ENCODE data around the gene LRCH3. TPM values are rescaled to one million over a fixed set of nuclear protein-coding genes. Genes with fewer than 3 reads are reported as not detected.

Gene LRCH3
- total RNA-seq, 1 experiment from 2014 or later, result 75.8 TPM

DNA sequence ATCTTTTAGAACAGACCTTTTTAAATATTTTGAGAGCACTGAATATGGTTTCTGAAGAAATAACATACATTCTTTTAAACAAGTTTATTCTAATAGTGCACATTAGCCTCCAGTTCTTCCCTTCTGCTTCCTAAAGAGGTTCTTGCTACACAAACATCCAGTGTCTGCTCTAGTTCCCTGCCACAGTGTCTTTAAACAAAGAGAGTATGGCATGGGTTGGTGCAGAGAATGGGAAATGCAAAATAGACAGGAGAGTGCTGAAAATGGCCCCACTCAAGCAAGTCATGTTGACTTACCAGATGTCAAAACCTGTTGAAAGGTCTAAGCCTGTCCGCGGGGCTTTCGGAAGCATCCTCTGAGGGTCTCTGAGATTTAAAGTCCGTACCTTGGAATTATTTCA, 86.8 kb downstream of the LRCH3 start:
- Histone ChIP-seq H3K4me3 (ENCODE audit: low read depth in 2 of 2, low read length in 2 of 2) (no peak overlapping the region), H3K4me1 (ENCODE audit: control insufficient read depth, insufficient read depth, low read length) (no peaks in the 10 kb centered on the region), H3K27ac (ENCODE audit: low read length) (no peak overlapping the region), H3K27me3 (ENCODE audit: control insufficient read depth, insufficient read depth, low read length) (no peaks in the 10 kb centered on the region), H3K36me3 (ENCODE audit: control insufficient read depth, insufficient read depth, low read length) (peaks cover 6% of the 10 kb centered on the region), H3K9me3 (ENCODE audit: control insufficient read depth, insufficient read depth, low read depth, low read length) (no peaks in the 10 kb centered on the region)
- in situ Hi-C loops (cut with HindIII; ENCODE audit: low pct_unique_long_range_greater_than_20kb, low sequenced_read_pairs) (no loop called here), intact Hi-C loops (cut with micrococcal nuclease; ENCODE audit: unreplicated experiment) (no loop called here)
- ChIA-PET CTCF (no interaction called here), POLR2A (interaction anchor here (0.6 kb wide), 1 partner anchor 56 kb away, joined by 11 read pairs; no protein-coding TSS in a partner anchor)
- TF ChIP-seq POLR2AphosphoS5 (IDR thresholded peaks at IDR 0.05; ENCODE audit: low read depth, low read length) (no peak), TCF7L2 (IDR thresholded peaks at IDR 0.05; ENCODE audit: low read depth, low read length) (no peak), REST (IDR thresholded peaks at IDR 0.05; ENCODE audit: insufficient read depth in 1 of 2, low read depth in 2 of 2, low read length in 1 of 2) (no peak), SIN3A (IDR thresholded peaks at IDR 0.05; ENCODE audit: borderline replicate concordance, insufficient read depth, low read depth, low read length) (no peak)
- TF ChIP-seq, protein P1, sequence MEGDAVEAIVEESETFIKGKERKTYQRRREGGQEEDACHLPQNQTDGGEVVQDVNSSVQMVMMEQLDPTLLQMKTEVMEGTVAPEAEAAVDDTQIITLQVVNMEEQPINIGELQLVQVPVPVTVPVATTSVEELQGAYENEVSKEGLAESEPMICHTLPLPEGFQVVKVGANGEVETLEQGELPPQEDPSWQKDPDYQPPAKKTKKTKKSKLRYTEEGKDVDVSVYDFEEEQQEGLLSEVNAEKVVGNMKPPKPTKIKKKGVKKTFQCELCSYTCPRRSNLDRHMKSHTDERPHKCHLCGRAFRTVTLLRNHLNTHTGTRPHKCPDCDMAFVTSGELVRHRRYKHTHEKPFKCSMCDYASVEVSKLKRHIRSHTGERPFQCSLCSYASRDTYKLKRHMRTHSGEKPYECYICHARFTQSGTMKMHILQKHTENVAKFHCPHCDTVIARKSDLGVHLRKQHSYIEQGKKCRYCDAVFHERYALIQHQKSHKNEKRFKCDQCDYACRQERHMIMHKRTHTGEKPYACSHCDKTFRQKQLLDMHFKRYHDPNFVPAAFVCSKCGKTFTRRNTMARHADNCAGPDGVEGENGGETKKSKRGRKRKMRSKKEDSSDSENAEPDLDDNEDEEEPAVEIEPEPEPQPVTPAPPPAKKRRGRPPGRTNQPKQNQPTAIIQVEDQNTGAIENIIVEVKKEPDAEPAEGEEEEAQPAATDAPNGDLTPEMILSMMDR (IDR thresholded peaks at IDR 0.05), result no peak
- no TSS peak for BruUV-seq (replicated peaks)
- no peak for DNase-seq (ENCODE audit: low read depth, low spot score)
- ATAC-seq, result no peak

- no peaks in the 10 kb centered on the region for H3K4me1 ChIP-seq (ENCODE audit: control insufficient read depth, insufficient read depth, low read length)
- no peak overlapping the region for H3K27ac ChIP-seq (ENCODE audit: low read length)
- H3K9me3 ChIP-seq (ENCODE audit: control insufficient read depth, insufficient read depth, low read depth, low read length), result no peaks in the 10 kb centered on the region
- DNase-seq (ENCODE audit: low read depth, low spot score) (no peak), ATAC-seq (no peak)
- ChIA-PET POLR2A (interaction anchor here (0.6 kb wide), 1 partner anchor 55 kb away, joined by 11 read pairs; no protein-coding TSS in a partner anchor), CTCF (no interaction called here)
- in situ Hi-C loops (cut with HindIII; ENCODE audit: low pct_unique_long_range_greater_than_20kb, low sequenced_read_pairs), result no loop called here
- TF ChIP-seq REST (IDR thresholded peaks at IDR 0.05; ENCODE audit: insufficient read depth in 1 of 2, low read depth in 2 of 2, low read length in 1 of 2) (no peak), POLR2AphosphoS5 (IDR thresholded peaks at IDR 0.05; ENCODE audit: low read depth, low read length) (no peak), SIN3A (IDR thresholded peaks at IDR 0.05; ENCODE audit: borderline replicate concordance, insufficient read depth, low read depth, low read length) (no peak), TCF7L2 (IDR thresholded peaks at IDR 0.05; ENCODE audit: low read depth, low read length) (no peak)
- TF ChIP-seq, protein P1 (IDR thresholded peaks at IDR 0.05), result no peak
- no TSS peak for BruUV-seq (replicated peaks)
- H3K4me3 ChIP-seq (ENCODE audit: low read depth in 2 of 2, low read length in 2 of 2), result no peak overlapping the region
- intact Hi-C loops (cut with micrococcal nuclease; ENCODE audit: unreplicated experiment), result no loop called here
- H3K36me3 ChIP-seq (ENCODE audit: control insufficient read depth, insufficient read depth, low read length), result peaks cover 6% of the 10 kb centered on the region
- H3K27me3 ChIP-seq (ENCODE audit: control insufficient read depth, insufficient read depth, low read length), result no peaks in the 10 kb centered on the region
These were observed 87.4 kb downstream of the LRCH3 start for GRCh38 chr3:197878427-197878826.
